ENCODE measurements around the gene DUSP1.

DUSP1 gene

GRCh38 chr5:172718527-172719114, 52.4 kb downstream of the DUSP1 start:
- intact Hi-C loops (cut with DNase I) = loop anchor here (10.0 kb wide), 1 partner anchor 566 kb away; no protein-coding TSS in a partner anchor
- DNase-seq = no peak
